Spleen (tissue), 7 donors: ENCODE results near the gene PTAFR.

Source experiments
- POLR2A ChIP-seq, 3 donors: fragments of 450-650 bp; IDR thresholded peaks; one replicate each; pipeline ENCODE4 v1.5.1; 2017; ENCODE audit warnings: antibody characterized with exemption in 3 of 3, mild to moderate bottlenecking in 1 of 3
- POLR2AphosphoS5 ChIP-seq, 3 donors: sonication (generic); formaldehyde crosslinking; IDR thresholded peaks; one replicate each; pipeline ENCODE4 v1.5.1; 2017; ENCODE audit warnings: antibody characterized with exemption in 3 of 3
- TF ChIP-seq, protein P1 (sequence below), 11 experiments: fragments of 200-600 bp in 7 of 11; fragments of 450-650 bp in 4 of 11; sonication (generic) in 4 of 11; IDR thresholded peaks in 8 of 11; conservative IDR thresholded peaks in 3 of 11; 1 replicate in 7 of 11; 2 replicates in 4 of 11; pipeline versions ENCODE4 v1.4.0 to v1.8.0; 2016 to 2021; ENCODE audit warnings: antibody characterized with exemption in 11 of 11, inconsistent platforms in 4 of 11, mild to moderate bottlenecking in 1 of 11
- donor health status: DM: no; HTN: no; CAD: no; lungs with moderate emphysema.
- donor health status: DM: no; HTN: no; CAD: no.
- donor health status: DM: no; HTN: no; CAD: no.

DNA sequence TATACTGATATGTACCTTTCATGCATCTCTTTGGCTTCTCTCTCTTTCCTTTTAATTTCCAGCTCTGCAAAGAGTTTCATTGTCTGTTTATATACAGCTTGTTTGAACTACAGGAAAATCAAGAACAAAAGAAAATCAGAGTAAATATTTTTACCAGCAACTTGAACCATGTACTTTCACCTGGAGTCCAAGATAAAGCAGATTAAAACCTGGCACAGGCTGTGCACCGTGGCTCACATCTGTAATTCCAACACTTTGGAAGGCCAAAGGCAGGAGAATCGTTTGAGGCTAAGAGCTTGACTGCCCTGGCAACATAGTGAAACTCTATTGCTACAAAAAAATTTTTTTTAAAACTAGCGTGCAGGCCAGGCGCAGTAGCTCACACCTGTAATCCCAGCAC lies 28.8 kb upstream of the PTAFR start:
- TF ChIP-seq, protein P1, sequence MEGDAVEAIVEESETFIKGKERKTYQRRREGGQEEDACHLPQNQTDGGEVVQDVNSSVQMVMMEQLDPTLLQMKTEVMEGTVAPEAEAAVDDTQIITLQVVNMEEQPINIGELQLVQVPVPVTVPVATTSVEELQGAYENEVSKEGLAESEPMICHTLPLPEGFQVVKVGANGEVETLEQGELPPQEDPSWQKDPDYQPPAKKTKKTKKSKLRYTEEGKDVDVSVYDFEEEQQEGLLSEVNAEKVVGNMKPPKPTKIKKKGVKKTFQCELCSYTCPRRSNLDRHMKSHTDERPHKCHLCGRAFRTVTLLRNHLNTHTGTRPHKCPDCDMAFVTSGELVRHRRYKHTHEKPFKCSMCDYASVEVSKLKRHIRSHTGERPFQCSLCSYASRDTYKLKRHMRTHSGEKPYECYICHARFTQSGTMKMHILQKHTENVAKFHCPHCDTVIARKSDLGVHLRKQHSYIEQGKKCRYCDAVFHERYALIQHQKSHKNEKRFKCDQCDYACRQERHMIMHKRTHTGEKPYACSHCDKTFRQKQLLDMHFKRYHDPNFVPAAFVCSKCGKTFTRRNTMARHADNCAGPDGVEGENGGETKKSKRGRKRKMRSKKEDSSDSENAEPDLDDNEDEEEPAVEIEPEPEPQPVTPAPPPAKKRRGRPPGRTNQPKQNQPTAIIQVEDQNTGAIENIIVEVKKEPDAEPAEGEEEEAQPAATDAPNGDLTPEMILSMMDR (IDR thresholded peaks at IDR 0.05 in 8 of 11, conservative IDR thresholded peaks at IDR 0.05 in 3 of 11) = no peak
- TF ChIP-seq POLR2AphosphoS5 (IDR thresholded peaks at IDR 0.05) (no peak), POLR2A (IDR thresholded peaks at IDR 0.05) (no peak)
